GM13977 (cell line): ENCODE results near the gene CAPSL.

Source experiments
- DNase-seq: peaks from one replicate; pipeline ENCODE4 v3.0.0; 2012; ENCODE audit warnings: low spot score
- in situ Hi-C: fragments of 300-500 bp; cut with MboI; formaldehyde crosslinking; loops from one replicate; pipeline ENCODE4 v1.12.0; 2022; ENCODE audit warnings: low sequenced_read_pairs, low pct_unique_long_range_greater_than_20kb, mixed read lengths, inconsistent platforms; ENCODE audit not compliant: unreplicated experiment
- TF ChIP-seq, protein P1 (sequence below): IDR thresholded peaks from 2 replicates; pipeline ENCODE4 v1.5.1; 2012; ENCODE audit warnings: mild to moderate bottlenecking, control low read depth; ENCODE audit not compliant: insufficient read depth; ENCODE audit errors: extremely low read depth, missing control alignments

The CAPSL gene

GRCh38 chr5:35886381-35886780 lies 52.0 kb downstream of the CAPSL start:
- DNase-seq, result no peak
- TF ChIP-seq, protein P1, sequence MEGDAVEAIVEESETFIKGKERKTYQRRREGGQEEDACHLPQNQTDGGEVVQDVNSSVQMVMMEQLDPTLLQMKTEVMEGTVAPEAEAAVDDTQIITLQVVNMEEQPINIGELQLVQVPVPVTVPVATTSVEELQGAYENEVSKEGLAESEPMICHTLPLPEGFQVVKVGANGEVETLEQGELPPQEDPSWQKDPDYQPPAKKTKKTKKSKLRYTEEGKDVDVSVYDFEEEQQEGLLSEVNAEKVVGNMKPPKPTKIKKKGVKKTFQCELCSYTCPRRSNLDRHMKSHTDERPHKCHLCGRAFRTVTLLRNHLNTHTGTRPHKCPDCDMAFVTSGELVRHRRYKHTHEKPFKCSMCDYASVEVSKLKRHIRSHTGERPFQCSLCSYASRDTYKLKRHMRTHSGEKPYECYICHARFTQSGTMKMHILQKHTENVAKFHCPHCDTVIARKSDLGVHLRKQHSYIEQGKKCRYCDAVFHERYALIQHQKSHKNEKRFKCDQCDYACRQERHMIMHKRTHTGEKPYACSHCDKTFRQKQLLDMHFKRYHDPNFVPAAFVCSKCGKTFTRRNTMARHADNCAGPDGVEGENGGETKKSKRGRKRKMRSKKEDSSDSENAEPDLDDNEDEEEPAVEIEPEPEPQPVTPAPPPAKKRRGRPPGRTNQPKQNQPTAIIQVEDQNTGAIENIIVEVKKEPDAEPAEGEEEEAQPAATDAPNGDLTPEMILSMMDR, result no peak
- in situ Hi-C loops, result no loop called here

DNA sequence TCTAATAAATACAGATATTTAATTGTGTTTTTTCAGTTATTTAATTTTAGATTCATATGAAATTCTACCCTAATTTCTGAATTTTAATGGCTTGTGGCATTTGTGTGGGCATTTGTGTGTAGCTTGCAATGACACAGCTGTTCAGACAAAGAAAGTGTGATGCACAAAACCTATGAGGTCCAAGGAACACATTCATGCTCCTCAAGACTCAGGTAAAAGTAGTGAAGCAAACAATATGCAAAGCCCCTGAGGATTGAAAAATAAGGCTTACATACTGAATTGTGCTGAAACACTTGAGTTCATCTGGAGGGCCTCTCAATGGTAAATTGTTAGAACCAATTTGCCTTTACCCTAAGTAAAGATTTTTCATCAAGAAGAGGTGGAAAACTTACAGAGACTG lies 53.6 kb downstream of the CAPSL start:
- DNase-seq, result no peak
- in situ Hi-C loops, result no loop called here

GRCh38 chr5:35884191-35884769 lies 54.1 kb downstream of the CAPSL start:
- in situ Hi-C loops, result no loop called here
- TF ChIP-seq, protein P1, result no peak
- DNase-seq, result no peak

More for the DNA sequence above, 53.6 kb downstream of the CAPSL start:
- TF ChIP-seq, protein P1, result no peak

DNA sequence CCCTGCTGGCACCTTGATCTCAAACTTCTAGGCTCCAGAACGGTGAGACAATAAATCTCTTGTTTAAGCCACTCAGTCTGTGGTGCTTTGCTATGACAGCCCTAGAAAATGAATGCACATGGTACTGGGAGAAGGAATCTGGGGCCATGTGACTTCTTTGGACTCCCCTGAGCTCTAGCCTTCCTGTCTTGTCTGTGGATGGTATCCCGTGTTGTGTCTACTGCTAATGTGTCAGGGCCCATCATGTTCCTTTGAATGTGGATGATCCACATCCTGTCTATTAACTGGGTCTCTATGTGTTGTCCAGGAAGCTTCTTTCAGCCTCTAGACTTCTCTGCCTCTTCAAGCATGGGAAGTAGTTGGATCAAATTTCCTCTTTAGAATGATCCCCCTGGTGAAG lies 56.7 kb downstream of the CAPSL start:
- TF ChIP-seq, protein P1, result no peak
- DNase-seq, result no peak
- in situ Hi-C loops, result no loop called here

DNA sequence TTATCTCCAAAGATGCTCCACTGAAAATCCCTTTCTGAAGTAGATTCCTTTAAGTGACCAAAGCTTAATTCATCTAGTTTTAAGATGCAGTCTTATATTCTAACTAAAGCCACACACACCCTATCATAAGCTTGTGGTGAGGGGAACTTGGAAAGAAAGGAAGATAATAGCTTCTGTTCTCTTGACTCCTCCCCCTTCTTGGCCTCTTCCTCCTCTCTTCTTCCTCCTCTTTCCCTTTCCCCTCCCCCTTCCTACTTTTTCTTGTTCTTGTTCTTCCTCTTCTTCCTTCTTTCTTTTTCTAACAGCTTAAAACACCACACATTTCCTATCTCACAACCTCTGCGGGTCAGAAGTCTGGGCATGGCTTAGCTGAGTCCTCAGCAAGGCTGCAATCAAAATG lies 58.3 kb downstream of the CAPSL start:
- in situ Hi-C loops, result no loop called here
- DNase-seq, result no peak
- TF ChIP-seq, protein P1, result no peak

GRCh38 chr5:35879649-35880048 lies 58.8 kb downstream of the CAPSL start:
- in situ Hi-C loops, result no loop called here
- TF ChIP-seq, protein P1, result no peak
- DNase-seq, result no peak
